Spleen (tissue), 11 donors: ENCODE results near the gene ADA. TPM values are rescaled to one million over a fixed set of nuclear protein-coding genes. Genes with fewer than 3 reads are reported as not detected.

Experiments used
- DNase-seq: peaks from one replicate; pipeline ENCODE4 v3.0.0-alpha.2; 2020
- H3K27ac ChIP-seq, 8 donors: fragments of 200-600 bp; sonication (generic) in 7 of 8; 1 replicate in 4 of 8; 2 replicates in 4 of 8; pipeline versions ENCODE4 v1.5.0 to v1.8.0; 2016 to 2021; ENCODE audit warnings: inconsistent platforms in 4 of 8, mild to moderate bottlenecking in 4 of 8, moderate library complexity in 1 of 8
- H3K27me3 ChIP-seq, 7 donors: fragments of 200-600 bp; sonication (generic) in 6 of 7; replicated peaks in 1 of 7; 1 replicate in 4 of 7; 2 replicates in 3 of 7; pipeline versions ENCODE4 v1.5.0 to v1.8.0; 2016 to 2021; ENCODE audit warnings: inconsistent platforms in 3 of 7, mild to moderate bottlenecking in 1 of 7
- H3K36me3 ChIP-seq, 6 donors: fragments of 200-600 bp; sonication (generic) in 5 of 6; 1 replicate in 4 of 6; 2 replicates in 2 of 6; pipeline versions ENCODE4 v1.5.0 to v1.8.0; 2016 to 2021; ENCODE audit warnings: inconsistent platforms in 2 of 6
- H3K4me1 ChIP-seq, 6 donors: fragments of 200-600 bp; sonication (generic) in 5 of 6; 1 replicate in 3 of 6; 2 replicates in 3 of 6; pipeline versions ENCODE4 v1.5.0 to v1.8.0; 2016 to 2021; ENCODE audit warnings: inconsistent platforms in 3 of 6
- H3K4me3 ChIP-seq, 8 donors: fragments of 200-600 bp; sonication (generic) in 7 of 8; 1 replicate in 4 of 8; 2 replicates in 4 of 8; pipeline versions ENCODE4 v1.5.0 to v1.8.0; 2016 to 2021; ENCODE audit warnings: inconsistent platforms in 4 of 8, mild to moderate bottlenecking in 4 of 8, moderate library complexity in 2 of 8
- H3K9me3 ChIP-seq, 8 donors: fragments of 200-600 bp; sonication (generic) in 7 of 8; 1 replicate in 4 of 8; 2 replicates in 4 of 8; pipeline versions ENCODE4 v1.5.0 to v1.8.0; 2016 to 2021; ENCODE audit warnings: inconsistent platforms in 4 of 8
- POLR2A ChIP-seq, 3 donors: fragments of 450-650 bp; IDR thresholded peaks; one replicate each; pipeline ENCODE4 v1.5.1; 2017; ENCODE audit warnings: antibody characterized with exemption in 3 of 3, mild to moderate bottlenecking in 1 of 3
- POLR2AphosphoS5 ChIP-seq, 3 donors: sonication (generic); formaldehyde crosslinking; IDR thresholded peaks; one replicate each; pipeline ENCODE4 v1.5.1; 2017; ENCODE audit warnings: antibody characterized with exemption in 3 of 3
- WGBS, 5 donors: extraction: QIAGEN DNeasy Blood & Tissue Kit in 3 of 5; methylation state at CpG; one replicate each; pipeline versions ENCODE4 v1.1.5 to v1.1.7; 2013 to 2018; 5-methylcytosine and 5-hydroxymethylcytosine counted together
- intact Hi-C: fragments of 100-400 bp; cut with DNase I; formaldehyde crosslinking; loops from one replicate; pipeline ENCODE4 v1.15.0; 2023; ENCODE audit warnings: low total_unique reads
- polyA plus RNA-seq, 3 donors: library from polyadenylated mRNA; stranded (reverse); fragments of 200-250 nt; gene quantifications; one replicate each; pipeline ENCODE4 v1.2.1, GENCODE V29; 2013
- total RNA-seq, 7 donors: library from RNA; depleted of rRNA in 3 of 7; stranded (reverse); fragments of >200 nt in 3 of 7; fragmentation: NEBNext Ultra II Directional in 4 of 7; extraction: Animal tissue kit (Norgen Biotek cat#: 25700) in 4 of 7; gene quantifications; one replicate each; pipeline versions ENCODE4 v1.1.0 to v1.2.1, GENCODE V29; 2016 to 2021
- TF ChIP-seq, protein P1 (sequence below), 11 experiments: fragments of 200-600 bp in 7 of 11; fragments of 450-650 bp in 4 of 11; sonication (generic) in 4 of 11; IDR thresholded peaks in 8 of 11; conservative IDR thresholded peaks in 3 of 11; 1 replicate in 7 of 11; 2 replicates in 4 of 11; pipeline versions ENCODE4 v1.4.0 to v1.8.0; 2016 to 2021; ENCODE audit warnings: antibody characterized with exemption in 11 of 11, inconsistent platforms in 4 of 11, mild to moderate bottlenecking in 1 of 11
- donor health status: healthy with polysubstance abuse.
- donor health status: DM: no; HTN: no; CAD: no; lungs with moderate emphysema.
- donor health status: DM: no; HTN: no; CAD: no.
- donor health status: Bipolar disorder and iron deficiency.
- donor health status: healthy.
- donor health status: DM: no; HTN: no; CAD: no.
- donor health status: DM: yes; HTN: yes; CAD: no.

The ADA gene
- total and polyA plus RNA-seq, 10 donors = 14.8 to 30.4 (median 22.5) TPM

DNA sequence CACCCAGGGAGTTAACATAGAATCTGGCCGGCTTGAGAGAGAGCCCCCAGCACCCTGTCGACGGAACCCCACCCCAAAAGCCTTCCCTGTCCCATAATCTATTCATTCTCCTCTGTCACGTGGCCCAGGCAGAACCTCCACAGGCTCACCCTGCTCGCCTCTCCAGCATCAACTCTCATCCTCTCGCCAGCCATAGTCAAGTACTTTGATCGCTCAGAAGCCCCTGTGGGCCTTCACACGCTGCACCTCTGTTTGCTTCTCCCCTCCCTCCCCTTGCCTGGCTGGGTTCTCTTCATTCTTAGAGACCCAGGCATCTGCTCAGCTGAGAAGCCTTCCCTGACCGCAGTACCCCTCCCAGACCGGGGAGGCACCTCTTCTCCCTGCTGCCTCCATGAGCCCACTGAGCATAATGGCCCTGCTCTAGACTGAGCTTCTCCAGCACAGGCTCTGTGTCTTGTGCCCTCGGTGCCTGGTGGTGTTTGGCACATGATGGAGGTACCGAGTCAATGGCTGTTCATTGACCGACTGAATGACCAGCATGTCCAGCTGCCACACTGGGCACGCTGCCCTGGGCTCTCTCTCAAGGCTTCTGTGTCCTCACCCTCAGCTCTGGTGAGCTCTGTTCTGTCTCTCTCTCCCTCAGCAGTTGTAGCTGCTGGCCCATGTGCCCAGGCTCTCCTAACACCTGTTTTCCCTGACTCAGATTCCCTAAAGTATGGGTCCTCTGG lies 35.5 kb downstream of the ADA start:
- WGBS, 5 donors = 85 to 88% (median 87%) methylated on average over 11 to 14 of the region's 14 CpGs
- peak overlapping the region in 7 of 8 donors; percentile 2 to 69 (median 48) for H3K27ac ChIP-seq
- intact Hi-C loops = loop anchor here (10.0 kb wide), 2 partner anchors 91 to 401 kb away; partner anchors contain the start of genes OSER1 and SERINC3
- no peak overlapping the region for H3K4me3 ChIP-seq
- peak; percentile 54 for DNase-seq
- H3K36me3 ChIP-seq = peaks cover 0 to 88% (median 55%) of the 10 kb centered on the region in 6 donors
- H3K27me3 ChIP-seq = no peaks in the 10 kb centered on the region
- no peaks in the 10 kb centered on the region for H3K9me3 ChIP-seq
- TF ChIP-seq, protein P1, sequence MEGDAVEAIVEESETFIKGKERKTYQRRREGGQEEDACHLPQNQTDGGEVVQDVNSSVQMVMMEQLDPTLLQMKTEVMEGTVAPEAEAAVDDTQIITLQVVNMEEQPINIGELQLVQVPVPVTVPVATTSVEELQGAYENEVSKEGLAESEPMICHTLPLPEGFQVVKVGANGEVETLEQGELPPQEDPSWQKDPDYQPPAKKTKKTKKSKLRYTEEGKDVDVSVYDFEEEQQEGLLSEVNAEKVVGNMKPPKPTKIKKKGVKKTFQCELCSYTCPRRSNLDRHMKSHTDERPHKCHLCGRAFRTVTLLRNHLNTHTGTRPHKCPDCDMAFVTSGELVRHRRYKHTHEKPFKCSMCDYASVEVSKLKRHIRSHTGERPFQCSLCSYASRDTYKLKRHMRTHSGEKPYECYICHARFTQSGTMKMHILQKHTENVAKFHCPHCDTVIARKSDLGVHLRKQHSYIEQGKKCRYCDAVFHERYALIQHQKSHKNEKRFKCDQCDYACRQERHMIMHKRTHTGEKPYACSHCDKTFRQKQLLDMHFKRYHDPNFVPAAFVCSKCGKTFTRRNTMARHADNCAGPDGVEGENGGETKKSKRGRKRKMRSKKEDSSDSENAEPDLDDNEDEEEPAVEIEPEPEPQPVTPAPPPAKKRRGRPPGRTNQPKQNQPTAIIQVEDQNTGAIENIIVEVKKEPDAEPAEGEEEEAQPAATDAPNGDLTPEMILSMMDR (IDR thresholded peaks at IDR 0.05 in 8 of 11, conservative IDR thresholded peaks at IDR 0.05 in 3 of 11) = no peak
- TF ChIP-seq POLR2AphosphoS5 (IDR thresholded peaks at IDR 0.05) (peak in 1 of 3 donors; percentile 6), POLR2A (IDR thresholded peaks at IDR 0.05) (no peak)
- peaks cover 4 to 62% (median 28%) of the 10 kb centered on the region in 6 donors for H3K4me1 ChIP-seq

- peak overlapping the region in 6 of 8 donors; percentile 2 to 69 (median 48) for H3K27ac ChIP-seq
- peak; percentile 73 for DNase-seq
- intact Hi-C loops = loop anchor here (10.0 kb wide), 2 partner anchors 90 to 400 kb away; partner anchors contain the start of genes OSER1 and SERINC3
- no peak overlapping the region for H3K4me3 ChIP-seq
- H3K36me3 ChIP-seq = peaks cover 0 to 81% (median 52%) of the 10 kb centered on the region in 6 donors
- H3K27me3 ChIP-seq = no peaks in the 10 kb centered on the region
- peaks cover 10 to 70% (median 36%) of the 10 kb centered on the region in 6 donors for H3K4me1 ChIP-seq
- 28 to 43% (median 34%) methylated on average over 10 of the region's 10 CpGs for WGBS, 5 donors
- H3K9me3 ChIP-seq = no peaks in the 10 kb centered on the region
- TF ChIP-seq, protein P1 (IDR thresholded peaks at IDR 0.05 in 8 of 11, conservative IDR thresholded peaks at IDR 0.05 in 3 of 11) = no peak
- TF ChIP-seq POLR2AphosphoS5 (IDR thresholded peaks at IDR 0.05) (no peak), POLR2A (IDR thresholded peaks at IDR 0.05) (no peak)
Observed at GRCh38 chr20:44615169-44615791, 36.2 kb downstream of the ADA start.

DNA sequence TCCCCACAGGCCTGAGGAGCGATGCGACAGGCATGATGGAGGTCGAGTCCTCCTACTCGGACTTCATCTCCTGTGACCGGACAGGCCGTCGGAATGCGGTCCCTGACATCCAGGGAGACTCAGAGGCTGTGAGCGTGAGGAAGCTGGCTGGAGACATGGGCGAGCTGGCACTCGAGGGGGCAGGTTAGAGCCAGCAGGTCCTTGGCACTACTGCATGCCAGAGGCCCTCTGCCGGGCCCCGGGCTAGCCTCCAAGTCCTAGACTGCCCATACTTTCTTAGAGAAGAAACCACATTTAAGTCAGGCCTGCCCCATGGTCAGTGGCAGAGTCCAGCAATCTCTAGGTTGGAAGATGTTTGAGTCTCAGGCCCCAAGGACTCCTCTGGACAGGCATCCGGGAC lies 37.0 kb downstream of the ADA start:
- Histone ChIP-seq H3K27me3 (no peaks in the 10 kb centered on the region), H3K27ac (peak overlapping the region in 4 of 8 donors; percentile 48 to 69 (median 54)), H3K36me3 (peaks cover 0 to 73% (median 48%) of the 10 kb centered on the region in 6 donors), H3K9me3 (no peaks in the 10 kb centered on the region), H3K4me1 (peaks cover 17 to 77% (median 44%) of the 10 kb centered on the region in 6 donors), H3K4me3 (no peak overlapping the region)
- intact Hi-C loops = loop anchor here (5.0 to 10.0 kb wide), 3 partner anchors 90 to 400 kb away; partner anchors contain the start of genes OSER1 and SERINC3
- TF ChIP-seq POLR2A (IDR thresholded peaks at IDR 0.05) (no peak), POLR2AphosphoS5 (IDR thresholded peaks at IDR 0.05) (no peak)
- TF ChIP-seq, protein P1 (IDR thresholded peaks at IDR 0.05 in 8 of 11, conservative IDR thresholded peaks at IDR 0.05 in 3 of 11) = no peak
- WGBS, 5 donors = 84 to 88% (median 86%) methylated on average over 14 of the region's 14 CpGs
- DNase-seq = peak; percentile 66
